Smooth muscle cell of trachea (primary cell): ENCODE measurements around the gene KANK2. TPM values are rescaled to one million over a fixed set of nuclear protein-coding genes. Genes with fewer than 3 reads are reported as not detected.

Source experiments
- total RNA-seq: library from RNA; depleted of rRNA; stranded (reverse); fragments of >200 nt; gene quantifications from 2 replicates; pipeline ENCODE4 v1.2.1, GENCODE V29; 2014

KANK2 gene
- 455 and 617 TPM in 2 replicates for total RNA-seq

DNA sequence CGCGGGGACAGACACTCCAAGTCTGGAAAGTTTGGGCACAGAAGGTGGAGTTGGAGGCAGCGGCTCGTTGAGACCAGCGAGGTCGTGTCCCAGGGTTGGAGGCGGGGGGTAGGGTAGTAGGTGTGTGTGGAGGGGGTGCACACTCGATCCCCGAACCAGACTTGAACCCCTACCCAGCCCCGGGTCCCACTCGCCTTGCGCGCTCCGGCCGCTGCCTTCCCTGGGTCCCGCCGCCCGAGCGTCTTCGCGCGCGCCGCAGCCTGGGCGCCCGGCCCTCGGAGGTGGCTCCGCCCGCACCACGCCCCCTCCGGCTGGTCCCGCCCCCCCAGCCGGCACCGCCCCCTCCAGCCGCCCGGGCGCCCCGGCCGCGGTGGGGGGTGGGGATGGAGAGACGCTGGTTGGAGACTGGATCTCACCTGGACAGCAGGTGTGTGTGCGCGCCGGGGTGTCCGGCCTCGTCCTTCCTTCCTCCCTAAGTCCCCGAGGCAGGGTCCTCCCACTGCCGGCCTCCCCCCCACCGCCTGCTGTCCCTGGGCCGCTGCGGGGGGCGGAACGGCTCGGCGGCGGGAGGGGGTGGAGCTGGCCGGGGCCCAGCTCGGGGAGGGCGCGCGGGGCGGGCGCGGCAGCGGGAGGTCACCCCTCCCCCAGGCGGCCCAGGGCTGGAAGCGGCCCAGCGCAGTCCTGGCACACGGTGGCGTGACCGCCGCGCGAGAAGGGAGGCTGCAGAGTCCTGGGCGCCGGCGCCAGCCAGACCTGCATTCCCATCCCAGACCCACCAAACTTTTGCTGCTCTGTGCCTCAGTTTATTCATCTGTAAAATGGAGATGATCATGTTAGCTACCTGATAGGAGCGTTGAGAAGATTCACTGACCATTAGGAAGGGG lies at the start of gene KANK2:
Gene KANK2, minus strand, starts transcription at position 255 of the 884 bp plus-strand sequence. CDS start 3,034 bp downstream, outside the sequence.

DNA sequence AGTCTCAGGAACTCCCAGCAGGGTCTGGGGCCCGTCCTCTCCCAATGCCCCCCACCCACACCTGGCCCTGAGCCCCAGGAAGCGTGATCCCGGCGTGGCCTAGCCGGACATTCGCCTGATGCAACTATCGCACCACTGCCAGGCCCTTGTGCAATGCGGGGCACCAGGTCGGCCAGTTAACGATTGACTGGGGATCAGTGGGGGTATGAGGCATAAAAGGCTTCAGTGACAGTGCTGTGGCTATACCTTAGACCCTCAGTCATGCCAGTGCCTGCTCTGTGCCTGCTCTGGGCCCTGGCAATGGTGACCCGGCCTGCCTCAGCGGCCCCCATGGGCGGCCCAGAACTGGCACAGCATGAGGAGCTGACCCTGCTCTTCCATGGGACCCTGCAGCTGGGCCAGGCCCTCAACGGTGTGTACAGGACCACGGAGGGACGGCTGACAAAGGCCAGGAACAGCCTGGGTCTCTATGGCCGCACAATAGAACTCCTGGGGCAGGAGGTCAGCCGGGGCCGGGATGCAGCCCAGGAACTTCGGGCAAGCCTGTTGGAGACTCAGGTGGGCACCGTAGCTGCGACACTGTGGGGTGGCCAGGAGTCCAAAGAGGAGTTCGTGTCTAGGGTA lies 42.1 kb upstream of the KANK2 start, which contains the start of gene ANGPTL8:
Gene ANGPTL8, plus strand, starts transcription at position 243 of the 624 bp plus-strand sequence. Its CDS starts 19 bp downstream, at position 262.

DNA sequence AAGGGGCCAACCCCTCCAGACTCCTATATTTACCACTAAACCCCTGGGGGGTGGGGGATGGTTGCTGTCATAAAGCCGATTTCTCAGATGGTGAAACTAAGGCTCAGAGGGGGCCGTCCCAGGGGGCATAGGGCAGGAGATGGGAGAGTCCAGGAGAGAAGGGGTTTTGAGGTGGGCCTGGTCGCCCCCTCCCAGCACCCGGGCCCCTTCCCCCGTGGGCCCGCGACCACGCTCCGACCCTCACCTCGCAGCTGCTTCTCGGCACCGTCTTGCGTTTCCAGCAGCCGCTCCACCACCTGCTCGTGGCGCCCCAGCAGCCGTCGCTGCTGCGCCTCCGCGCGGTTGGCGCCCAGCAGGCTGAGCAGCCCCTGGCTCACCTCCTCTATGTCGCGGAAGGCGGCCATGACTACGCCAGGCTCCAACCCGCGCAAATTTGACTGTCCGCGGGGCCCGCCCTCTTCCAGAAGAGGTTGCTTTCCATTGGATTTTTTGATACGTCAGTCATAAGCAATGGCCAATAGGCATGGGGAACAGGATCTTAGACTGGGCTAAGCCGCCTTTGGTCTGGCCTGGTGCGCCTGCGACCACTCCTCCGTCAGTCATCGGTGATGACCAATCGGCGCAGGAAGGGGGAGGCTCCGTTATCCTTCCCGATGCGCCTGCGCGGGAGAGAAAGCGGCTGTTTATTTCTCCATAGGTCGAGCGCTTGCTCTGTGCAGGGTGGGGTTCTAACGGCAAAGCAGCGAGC lies 41.8 kb downstream of the KANK2 start, which contains the start of gene SPC24:
Gene SPC24, minus strand, starts transcription at position 410 of the 748 bp plus-strand sequence. Its CDS starts 6 bp downstream, at position 404.

Other genes starting within 250 kb of the KANK2 start
- 71.0 and 73.6 TPM in 2 replicates for gene SMARCA4, start 236.5 kb downstream of the KANK2 start, total RNA-seq
- 191 and 366 TPM in 2 replicates for gene LDLR, start 108.1 kb downstream of the KANK2 start, total RNA-seq
- 15.9 and 111 TPM in 2 replicates for gene SPC24, start 41.8 kb downstream of the KANK2 start, total RNA-seq
- not detected in 2 replicates for gene ANGPTL8, start 42.1 kb upstream of the KANK2 start, total RNA-seq
- 11.5 and 19.4 TPM in 2 replicates for gene DOCK6, start 65.0 kb upstream of the KANK2 start, total RNA-seq
- not detected in 2 replicates for gene TSPAN16, start 98.6 kb upstream of the KANK2 start, total RNA-seq
- 15.9 and 21.8 TPM in 2 replicates for gene RAB3D, start 142.1 kb upstream of the KANK2 start, total RNA-seq
- gene TMEM205, start 148.7 kb upstream of the KANK2 start, total RNA-seq: 120 and 124 TPM in 2 replicates
- 4.4 and 9.8 TPM in 2 replicates for gene CCDC159, start 149.0 kb upstream of the KANK2 start, total RNA-seq
- 12.4 and 23.5 TPM in 2 replicates for gene PLPPR2, start 157.9 kb upstream of the KANK2 start, total RNA-seq
- 0.50 and 0.87 TPM in 2 replicates for gene SWSAP1, start 177.1 kb upstream of the KANK2 start, total RNA-seq
- 7.6 and 9.4 TPM in 2 replicates for gene EPOR, start 186.8 kb upstream of the KANK2 start, total RNA-seq
- 5.1 and 5.3 TPM in 2 replicates for gene RGL3, start 221.8 kb upstream of the KANK2 start, total RNA-seq
- 0.66 TPM in 1 of 2 replicates, not detected in the other for gene ODAD3, start 237.6 kb upstream of the KANK2 start, total RNA-seq
- gene PRKCSH, start 238.1 kb upstream of the KANK2 start, total RNA-seq: 144 and 290 TPM in 2 replicates